NCI-H1436 treated with DMSO at 0.1 percent for 48 hours (cell line): ENCODE data around the gene GARRE1.
"Not testable (repeated sequence)": the region's sequence is repeated elsewhere in the genome, so short reads cannot be mapped to it uniquely, and the experiment has no call there.

Source experiments
- DNase-seq: peaks from one replicate; lab custom pipeline; 2025; lab: John Stamatoyannopoulos, UW

GARRE1 gene

DNA sequence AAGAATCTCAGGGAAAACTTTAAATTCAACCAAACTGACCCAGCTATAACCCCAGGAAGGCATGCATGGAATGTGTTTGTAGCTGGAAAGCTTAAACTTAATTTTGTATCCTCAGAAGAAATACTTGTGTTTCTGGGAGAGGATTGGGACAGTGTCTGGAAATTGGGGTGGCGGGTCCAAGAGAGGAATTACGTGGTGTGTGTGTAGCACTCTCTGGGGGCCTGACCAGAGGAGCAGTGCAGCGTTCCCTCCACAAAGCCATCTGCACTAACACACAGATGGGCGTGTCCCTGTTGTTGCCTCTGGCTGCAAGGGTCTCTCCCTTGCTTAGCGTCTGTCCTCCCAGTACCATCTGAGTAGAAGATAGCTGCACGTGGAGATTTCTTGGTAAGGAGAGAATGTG lies 6.4 kb downstream of the GARRE1 start:
- no peak for DNase-seq

DNA sequence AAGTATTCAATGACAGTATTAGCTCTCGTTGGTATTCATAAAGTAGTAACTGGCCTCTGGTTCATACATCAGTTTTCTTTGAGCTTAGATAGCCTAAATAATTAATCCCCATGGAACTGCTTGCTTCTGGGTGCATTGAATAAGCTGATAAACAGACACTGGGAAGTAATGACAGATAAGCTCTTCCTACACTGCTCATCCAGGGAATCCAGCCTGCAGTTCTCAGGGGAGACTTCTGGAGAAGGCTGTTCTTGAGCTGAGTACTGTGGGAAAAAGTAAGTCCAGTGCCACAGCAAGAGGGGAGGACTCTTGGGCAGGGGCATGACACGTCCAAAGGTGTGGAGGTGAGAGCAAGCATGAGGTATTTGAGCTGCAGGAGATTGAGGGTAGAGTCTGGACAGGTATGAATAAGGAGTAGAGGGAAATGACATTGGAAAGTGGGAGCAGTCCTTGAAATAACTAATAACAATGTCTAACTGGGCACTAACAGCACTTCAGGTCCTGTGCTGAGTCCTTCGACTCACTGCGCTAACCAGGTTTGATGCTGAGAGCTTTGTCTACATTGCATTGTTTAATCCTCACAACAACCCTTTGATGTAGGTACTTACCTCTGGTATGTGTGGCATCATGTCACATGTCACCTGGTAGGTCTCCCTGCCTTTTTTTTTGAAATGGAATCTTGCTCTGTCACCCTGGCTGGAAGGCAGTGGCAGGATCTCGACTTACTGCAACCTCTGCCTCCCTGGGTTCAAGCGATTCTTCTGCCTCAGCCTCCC lies 7.2 kb downstream of the GARRE1 start:
- DNase-seq = no peak

DNA sequence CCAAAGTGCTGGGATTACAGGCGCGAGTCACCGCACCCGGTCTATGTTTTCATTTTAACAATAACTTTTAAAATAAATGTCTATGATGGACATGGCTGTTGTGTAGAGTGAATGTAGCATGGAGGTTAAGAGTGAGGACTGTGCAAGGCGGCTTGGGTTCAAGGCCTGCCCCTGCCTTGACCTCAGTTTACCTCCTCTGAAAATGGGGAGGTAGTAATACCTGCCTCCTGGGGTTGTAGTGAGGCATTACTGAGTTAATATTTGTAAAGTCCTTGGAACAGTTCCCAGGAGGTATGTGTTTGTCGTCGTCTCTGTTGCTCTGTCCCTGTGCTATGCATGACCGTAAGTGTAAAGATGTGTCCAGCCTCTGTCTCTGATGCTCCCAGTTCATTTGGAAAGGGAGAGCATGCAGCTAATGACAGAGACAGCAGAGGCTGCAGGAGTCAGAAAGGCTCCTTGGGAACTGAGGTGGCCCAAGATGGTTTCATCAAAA lies 9.4 kb downstream of the GARRE1 start:
- no peak for DNase-seq

DNA sequence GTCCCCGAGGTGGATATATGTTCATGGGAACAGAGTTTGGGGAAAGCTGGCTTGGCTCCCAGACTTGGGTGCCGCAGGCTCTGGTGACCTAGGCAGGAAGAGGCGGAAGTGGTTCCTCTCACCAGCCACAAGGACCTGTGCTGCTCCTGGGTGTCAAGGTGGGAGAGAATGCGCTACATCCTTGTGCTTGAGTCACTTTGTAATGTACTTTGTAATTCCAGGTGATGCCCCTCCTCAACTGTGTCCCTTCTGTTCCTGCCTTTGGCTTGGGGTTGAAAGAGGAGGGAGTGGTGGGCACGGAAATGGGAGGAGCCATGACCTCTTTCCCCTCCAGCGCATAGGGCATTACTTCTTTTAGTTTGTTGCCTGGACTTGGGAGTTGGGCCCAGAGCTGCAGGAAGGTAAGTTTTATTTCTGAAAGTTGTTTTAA lies 10.9 kb downstream of the GARRE1 start:
- no peak for DNase-seq

DNA sequence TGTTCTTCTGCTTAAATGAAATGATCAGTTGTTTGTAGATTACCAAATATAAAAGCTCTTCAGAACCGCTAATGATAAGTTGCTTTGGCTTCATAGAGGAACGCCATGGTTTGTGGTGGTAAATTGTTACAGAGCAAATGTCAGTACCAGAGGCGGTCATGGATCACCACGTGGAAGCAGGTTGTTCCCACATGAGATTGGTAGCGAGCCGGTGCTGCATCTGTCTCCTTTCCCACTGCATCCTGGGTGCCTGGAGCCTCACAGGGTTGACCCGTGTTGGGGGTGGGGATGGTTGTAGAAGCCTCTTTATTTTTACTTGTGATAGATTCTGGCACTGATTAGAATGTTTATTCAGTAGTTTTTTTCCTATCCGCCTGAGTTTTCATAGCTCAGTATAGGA lies 14.7 kb downstream of the GARRE1 start:
- DNase-seq = no peak

DNA sequence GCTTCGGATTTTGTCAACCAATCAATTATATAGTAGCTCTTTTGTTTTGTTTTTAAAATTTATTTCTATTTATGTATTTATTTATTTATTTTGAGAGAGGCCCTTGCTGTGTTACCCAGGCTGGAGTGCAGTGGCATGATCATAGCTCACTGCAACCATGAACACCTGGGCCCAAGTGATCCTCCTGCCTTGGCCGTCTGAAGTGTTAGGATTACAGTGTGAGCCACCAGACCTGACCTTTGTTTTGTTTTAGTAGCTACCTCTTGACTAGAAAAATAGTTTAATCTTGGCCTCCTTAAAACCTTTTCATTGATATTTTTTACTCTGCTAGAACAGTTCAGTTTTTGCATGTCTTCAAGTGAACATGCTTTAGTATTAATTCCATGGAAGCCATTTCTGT lies 15.1 kb downstream of the GARRE1 start:
- no peak for DNase-seq

DNA sequence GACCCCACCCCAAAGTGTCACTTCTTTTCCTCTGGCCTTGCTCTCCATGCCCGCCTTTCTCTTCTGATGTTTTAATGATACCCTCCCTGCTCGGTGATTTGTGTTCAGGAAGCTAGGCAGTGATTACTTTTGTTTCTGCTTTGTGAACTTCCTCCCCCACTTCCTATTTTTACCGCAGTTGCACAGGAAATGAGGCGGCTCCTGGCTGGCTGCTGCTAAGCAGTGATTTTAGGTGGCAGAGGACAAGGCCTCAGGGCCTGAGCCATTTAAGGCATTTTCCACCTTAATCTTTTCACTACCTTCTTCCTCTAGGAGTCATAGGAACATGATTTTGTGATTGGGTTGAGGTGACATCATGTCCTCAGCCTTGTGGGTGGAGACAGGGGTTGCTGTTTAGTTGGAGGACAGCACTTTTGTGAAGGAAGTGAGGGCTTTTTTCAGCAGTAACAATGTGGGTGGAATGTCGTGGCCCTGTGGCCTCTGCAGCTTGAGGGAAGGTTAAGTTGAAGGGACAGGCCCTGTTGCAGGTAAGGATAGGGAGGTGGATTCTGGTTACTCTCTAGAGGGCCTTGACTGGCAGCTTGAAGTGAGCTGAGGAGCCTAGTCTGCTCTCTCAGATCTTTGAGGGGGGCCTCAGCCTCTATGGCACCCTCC lies 15.7 kb downstream of the GARRE1 start:
- DNase-seq = no peak

DNA sequence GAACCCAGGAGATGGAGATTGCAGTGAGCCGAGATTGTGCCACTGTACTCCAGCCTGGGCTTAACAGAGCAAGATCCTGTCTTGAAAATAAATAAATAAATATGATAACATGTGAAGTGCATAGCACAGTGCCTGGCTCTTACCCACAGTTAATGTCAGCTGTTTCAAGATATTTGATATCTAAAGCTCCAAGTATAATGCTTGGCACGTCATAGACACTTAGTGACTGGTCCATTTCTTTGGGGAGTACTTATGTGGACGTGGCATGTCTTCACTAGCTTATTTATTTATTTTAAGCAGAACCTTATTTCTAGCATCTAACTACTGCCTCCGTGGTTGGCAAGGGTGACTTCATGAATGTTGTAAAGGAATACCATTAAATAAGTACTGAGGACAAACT lies 18.8 kb downstream of the GARRE1 start:
- no peak for DNase-seq

DNA sequence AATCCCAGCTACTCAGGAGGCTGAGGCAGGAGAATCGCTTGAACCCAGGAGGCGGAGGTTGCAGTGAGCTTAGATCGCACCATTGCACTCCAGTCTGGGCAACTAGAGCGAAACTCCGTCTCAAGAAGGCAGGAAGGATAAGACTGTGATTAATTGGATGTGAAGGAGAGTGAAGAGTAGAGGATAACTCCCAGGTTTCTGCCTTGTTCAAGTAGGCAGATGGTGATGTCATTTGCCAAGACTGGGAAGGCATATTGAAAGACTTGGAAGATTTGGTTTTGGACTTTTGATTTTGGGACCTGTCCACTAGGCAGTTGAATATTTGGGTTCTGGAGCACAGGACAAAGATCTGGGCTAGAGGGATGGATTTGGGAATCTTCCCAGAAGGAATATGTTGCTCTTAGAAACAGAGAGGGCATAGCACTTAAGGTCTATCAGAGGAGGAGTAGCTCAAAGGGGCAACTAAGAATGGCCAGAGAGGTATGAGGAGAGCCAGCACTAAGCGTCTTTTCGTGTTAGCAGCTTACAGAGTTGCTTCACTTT lies 20.0 kb downstream of the GARRE1 start:
- DNase-seq = no peak

DNA sequence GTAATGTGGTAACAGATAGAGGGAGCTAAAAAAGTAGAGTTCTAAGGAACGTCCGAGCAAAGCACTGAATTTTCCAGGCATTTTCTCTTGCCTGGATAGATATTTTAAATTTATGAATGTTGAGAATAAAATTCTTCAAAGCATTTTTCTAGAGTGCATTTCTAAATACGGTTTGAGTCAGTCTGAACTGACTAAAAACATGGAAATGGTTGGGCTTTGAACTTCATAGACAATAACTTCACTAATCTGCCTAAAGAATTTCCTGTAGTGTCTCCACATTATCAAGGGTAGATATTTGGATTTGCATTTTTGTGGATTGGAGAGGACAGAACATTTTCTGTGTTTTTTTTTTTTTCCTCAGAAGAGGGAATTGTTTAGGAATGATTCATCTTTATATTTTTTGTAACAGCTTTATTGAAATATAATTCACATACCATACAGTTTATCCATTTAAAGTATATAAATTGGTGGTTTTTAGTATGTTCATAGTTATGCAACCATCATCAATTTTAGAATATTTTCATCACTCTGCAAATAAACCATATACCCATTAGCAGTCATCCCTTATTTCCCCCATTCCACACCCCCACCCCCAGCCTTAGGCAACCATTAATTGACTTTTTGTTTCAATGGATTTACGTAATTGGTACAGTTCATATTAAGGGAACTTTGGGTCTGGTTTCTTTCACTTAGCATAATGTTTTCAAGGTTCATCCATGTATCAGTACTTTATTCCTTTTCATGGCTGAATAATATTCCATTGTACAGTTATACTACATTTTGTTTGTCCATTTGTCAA lies 20.7 kb downstream of the GARRE1 start:
- no peak for DNase-seq

DNA sequence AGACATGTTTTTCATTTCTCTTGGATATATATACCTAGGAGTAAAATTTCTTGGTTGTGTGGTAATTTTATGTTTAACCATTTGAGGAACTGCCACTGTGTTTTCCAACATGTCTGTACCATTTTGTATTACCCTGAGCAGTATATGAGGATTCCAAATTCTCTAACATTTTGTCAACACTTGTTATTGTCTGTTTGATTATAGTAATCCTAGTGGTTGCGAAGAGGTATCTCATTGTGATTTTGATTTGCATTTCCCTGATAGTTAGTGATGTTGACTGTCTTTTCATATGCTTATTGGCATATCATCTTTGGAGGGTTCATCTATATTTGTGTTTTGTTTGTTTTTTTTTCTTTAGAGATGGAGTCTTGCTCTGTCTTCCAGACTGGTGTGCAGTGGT lies 21.4 kb downstream of the GARRE1 start:
- no peak for DNase-seq

DNA sequence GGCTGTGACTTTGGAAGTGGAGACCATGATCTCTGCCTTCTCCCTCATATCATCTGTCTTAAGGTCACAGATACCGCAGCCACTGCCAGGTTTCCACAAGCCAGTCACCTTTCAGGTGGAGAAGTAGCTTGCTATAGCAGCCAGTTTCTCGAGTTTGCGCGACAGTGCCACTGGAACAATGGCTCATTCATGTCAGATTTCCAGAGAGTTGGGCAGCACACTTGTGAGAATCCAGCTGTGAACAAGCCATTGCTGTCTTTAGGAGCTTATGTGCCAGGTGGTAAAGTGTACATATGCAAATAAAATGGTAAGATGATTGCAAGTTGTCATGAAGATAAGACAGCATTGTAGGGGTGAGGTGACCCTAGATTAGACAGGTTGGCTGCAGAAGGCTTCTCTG lies 22.3 kb downstream of the GARRE1 start:
- no peak for DNase-seq

DNA sequence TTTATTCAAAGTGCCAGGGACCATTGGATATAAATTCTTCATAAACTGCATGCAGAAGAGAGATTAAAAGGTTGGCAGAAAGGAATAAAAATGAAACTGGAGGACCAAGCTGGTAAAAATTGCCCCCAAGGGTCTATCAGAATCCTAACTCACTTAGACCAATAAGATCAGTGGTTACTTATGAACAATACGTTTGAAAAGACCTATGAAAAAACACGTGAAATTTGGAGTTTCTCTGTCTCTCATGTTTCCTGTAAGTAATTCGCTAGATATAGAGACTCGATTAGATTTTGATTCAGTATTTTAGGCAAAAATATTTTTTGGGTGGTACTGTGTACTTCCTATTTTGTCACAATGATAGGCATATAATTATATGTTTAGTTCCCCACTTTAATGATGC lies 22.9 kb downstream of the GARRE1 start:
- no peak for DNase-seq

DNA sequence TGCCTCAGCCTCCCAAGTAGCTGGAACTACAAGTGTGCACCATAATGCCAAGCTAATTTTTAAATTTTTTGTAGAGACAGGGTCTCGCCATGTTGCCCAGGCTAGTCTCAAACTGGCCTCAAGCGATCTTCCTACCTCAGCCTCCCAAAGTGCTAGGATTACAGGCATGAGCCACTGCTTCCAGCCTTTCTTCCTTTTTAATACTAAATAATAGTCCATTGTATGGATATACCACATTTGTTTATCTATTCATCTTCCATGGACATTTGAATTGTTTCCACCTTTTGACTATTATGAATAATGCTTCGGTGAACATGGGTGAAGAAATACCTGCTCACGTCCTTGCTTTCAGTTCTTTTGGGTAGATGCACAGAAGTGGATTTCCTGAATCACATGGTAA lies 24.4 kb downstream of the GARRE1 start:
- no peak for DNase-seq

DNA sequence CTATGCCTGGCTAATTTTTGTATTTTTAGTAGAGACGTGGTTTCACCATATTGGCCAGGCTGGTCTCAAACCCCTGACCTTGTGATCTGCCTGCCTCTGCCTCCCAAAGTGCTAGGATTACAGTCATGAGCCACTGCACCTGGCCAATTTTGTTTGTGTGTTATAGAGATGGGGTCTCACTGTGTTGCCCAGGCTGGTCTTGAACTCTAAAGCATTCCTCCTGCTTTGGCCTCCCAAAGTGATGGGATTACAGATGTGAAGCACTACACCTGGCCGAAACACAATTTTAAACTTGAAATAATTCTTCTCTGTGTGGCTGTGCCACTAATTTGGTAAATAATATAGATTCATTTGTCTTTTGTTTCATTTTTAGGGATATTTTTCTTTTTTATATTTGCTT lies 27.1 kb downstream of the GARRE1 start:
- DNase-seq = not testable (repeated sequence)

DNA sequence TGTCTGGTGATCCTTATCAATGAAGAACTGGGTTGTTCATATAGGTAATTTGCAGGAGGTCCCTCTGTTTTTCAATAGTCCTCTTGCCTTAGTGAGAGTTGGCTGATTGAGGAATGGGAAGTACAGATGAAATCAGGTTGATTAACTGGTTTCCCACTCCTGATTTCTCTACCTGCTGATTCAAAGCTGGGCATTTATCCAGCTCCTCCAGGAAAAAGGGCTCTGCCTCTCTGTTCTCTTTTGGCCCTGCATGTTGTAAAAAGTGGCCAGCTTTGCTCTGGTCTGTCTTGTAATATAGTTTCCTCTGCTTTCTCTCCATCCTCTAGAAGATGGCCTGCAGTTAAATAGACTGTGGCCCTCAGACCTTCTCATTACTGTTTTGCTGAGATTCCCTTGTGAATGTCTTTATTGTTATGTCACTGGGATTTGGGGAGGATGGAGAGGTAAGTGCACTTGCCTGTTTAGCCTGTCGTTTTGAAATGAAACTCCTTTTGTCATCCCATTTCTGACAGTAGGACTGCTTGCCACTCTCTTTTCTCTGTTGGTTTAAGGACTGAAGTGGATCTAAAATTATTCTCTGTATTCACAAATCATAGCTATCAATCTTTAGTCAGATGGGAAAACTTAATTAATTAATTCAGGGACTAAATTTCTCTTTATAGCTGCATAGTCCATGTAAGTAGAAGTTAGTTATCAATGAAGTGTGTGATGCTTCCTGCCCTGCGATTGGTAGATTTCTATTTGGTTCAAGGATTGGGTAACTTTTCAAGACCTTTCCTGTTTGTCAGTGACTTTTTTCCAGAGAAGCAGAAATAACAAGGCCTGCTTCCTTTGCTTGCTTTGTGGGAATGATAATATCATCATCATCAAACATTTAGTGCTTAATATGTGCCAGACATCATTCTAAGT lies 28.5 kb downstream of the GARRE1 start:
- no peak for DNase-seq

DNA sequence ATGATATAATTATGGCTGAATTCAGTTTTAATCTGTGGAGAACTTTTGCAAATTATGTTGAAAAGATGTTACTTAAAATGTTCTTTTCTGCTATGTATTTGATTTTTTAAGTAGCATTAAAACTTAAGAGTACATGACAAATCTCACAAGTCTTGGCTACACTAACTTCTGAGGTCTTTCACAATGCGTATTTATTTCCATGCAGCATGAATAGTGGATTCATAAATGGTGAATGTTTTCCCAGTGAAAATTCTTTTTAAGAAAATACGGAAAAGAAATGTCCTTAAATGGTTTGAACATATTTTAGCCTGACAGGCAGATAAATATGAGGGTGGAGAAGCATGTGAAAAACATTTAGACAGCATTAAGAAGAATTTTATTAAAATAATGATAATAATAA lies 30.2 kb downstream of the GARRE1 start:
- no peak for DNase-seq

DNA sequence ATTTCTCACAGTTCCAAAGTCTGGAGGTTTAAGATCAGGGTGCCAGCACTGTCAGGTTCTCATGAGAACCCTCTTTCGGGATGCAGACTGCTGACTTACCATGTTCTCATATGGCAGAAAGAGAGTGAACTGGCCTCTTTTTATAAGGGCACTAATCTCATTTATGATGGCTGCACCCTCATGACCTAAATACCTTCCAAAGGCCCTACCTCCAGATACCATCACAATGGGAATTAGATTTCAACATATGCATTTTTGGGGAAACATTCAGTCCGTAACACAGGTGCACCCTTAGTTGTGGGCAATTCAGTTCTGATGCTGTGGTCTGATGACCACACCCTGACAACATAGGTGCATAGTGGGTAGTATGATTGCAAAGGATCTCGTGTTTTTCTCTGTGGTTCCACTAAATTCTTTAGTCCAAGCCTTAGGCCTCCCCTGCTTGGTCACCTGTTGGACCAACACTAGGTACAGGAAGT lies 33.3 kb downstream of the GARRE1 start:
- no peak for DNase-seq

DNA sequence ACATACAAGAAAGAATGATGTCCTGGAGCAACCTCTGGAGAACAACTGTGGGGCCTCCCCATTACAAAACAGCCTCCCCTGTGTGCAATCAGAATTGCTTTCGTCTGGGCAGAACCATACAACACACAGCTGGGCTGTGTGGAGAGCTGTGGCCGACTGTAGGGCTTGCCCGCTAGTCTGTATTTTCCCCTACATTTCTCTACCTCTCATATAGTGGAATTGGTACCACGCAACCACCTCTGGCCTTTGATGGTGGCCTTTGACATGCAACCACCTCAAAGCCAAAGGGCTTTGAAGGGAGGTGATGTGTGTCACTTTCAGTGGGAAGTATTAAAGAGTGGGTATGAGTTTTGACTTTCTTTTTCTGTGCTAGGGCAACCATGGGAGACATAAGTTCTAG lies 34.0 kb downstream of the GARRE1 start:
- DNase-seq = no peak

DNA sequence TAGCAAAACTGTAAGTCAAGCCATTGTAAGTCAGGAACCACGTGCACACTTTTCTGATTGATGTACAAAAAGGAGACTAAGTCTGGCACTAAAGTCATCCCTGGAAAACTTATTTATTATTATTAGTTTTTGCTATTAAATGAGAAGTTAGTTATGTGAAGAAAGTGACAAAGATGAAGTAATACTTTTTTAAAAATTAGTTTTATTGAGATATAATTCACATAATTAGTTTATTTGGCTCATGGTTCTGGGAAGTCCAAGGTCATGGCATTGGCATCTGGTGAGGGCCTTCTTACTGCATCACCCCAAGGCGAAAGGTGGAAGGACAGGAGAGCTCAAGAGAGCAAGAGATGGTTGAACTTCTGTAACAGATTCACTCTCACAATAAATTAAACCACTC lies 36.9 kb downstream of the GARRE1 start:
- DNase-seq = no peak

DNA sequence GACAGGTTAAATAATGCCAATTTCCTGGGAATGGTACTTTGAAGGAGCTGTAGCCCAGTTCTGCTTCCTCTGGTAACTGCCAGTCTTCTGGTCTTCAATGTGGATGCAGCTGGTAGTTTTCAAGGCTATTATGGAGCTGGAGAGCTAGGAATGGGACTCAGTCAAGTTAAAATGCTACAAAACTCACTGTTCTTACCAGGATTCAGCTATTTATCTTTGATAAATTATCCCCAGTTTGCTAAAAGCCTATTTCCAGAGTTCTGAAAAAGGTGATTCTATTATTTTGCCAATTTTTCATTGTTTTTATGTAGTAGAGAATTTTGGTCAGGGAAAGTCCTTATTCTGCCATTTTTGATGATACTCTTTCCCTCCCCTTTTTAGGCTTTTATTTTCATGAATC lies 40.7 kb downstream of the GARRE1 start:
- no peak for DNase-seq
